GM18508 (cell line): ENCODE measurements around the gene LKAAEAR1.

Experiments used
- ATAC-seq: cut with Tn5 transposase; IDR thresholded peaks from one replicate; pipeline ENCODE4 v1.9.1; 2021; ENCODE audit warnings: moderate number of reproducible peaks; ENCODE audit not compliant: insufficient read depth, unreplicated experiment

Gene LKAAEAR1

GRCh38 chr20:64111841-64112641, 27.8 kb upstream of the LKAAEAR1 start:
- ATAC-seq = no peak

GRCh38 chr20:64110411-64111068, 26.3 kb upstream of the LKAAEAR1 start:
- ATAC-seq = no peak

GRCh38 chr20:64109831-64110391, 25.7 kb upstream of the LKAAEAR1 start:
- no peak for ATAC-seq

- ATAC-seq = no peak
Measured at GRCh38 chr20:64108731-64109681, 24.8 kb upstream of the LKAAEAR1 start.

GRCh38 chr20:64107736-64108457, 23.7 kb upstream of the LKAAEAR1 start:
- no peak for ATAC-seq

GRCh38 chr20:64106981-64107735, 23.0 kb upstream of the LKAAEAR1 start, which contains the start of gene NPBWR2:
TSS of gene NPBWR2 (minus strand) at chr20:64107565. CDS start at chr20:64106831, 734 bp downstream.
- no peak for ATAC-seq

- no peak for ATAC-seq
Measured at GRCh38 chr20:64106435-64106961, 22.3 kb upstream of the LKAAEAR1 start.

- ATAC-seq = no peak
Measured at GRCh38 chr20:64105846-64106434, 21.7 kb upstream of the LKAAEAR1 start.

- ATAC-seq = no peak
Measured at GRCh38 chr20:64104667-64105451, 20.7 kb upstream of the LKAAEAR1 start.

- no peak for ATAC-seq
Measured at GRCh38 chr20:64103871-64104666, 19.9 kb upstream of the LKAAEAR1 start.

- ATAC-seq = no peak
Measured at GRCh38 chr20:64102647-64103354, 18.6 kb upstream of the LKAAEAR1 start.

GRCh38 chr20:64101731-64102621, 17.8 kb upstream of the LKAAEAR1 start:
- ATAC-seq = no peak

- ATAC-seq = no peak
Measured at GRCh38 chr20:64100946-64101688, 16.9 kb upstream of the LKAAEAR1 start.

- ATAC-seq = no peak
Measured at GRCh38 chr20:64100566-64100888, 16.3 kb upstream of the LKAAEAR1 start.
